Gastrocnemius medialis (tissue), 4 donors: ENCODE measurements around the gene DAB2IP. TPM values are rescaled to one million over a fixed set of nuclear protein-coding genes. Genes with fewer than 3 reads are reported as not detected.

Source experiments
- ATAC-seq, 2 donors: fragments of 150-250 bp; one replicate each; pipeline ENCODE4 v1.9.1; 2016
- DNase-seq, 2 donors: peaks; one replicate each; pipeline ENCODE4 v3.0.0-alpha.2; 2019
- H3K27ac ChIP-seq, 4 donors: fragments of 200-600 bp; sonication (generic); 1 replicate in 1 of 4; 2 replicates in 3 of 4; pipeline ENCODE4 v1.5.1; 2016 to 2018; ENCODE audit warnings: mild to moderate bottlenecking in 2 of 4, moderate library complexity in 1 of 4
- H3K27me3 ChIP-seq, 3 donors: fragments of 200-600 bp; sonication (generic) in 2 of 3; 1 replicate in 1 of 3; 2 replicates in 2 of 3; pipeline versions ENCODE4 v1.5.1 to v1.6.0; 2016 to 2019; ENCODE audit warnings: mild to moderate bottlenecking in 1 of 3, moderate library complexity in 1 of 3
- H3K36me3 ChIP-seq, 2 donors: fragments of 200-600 bp; sonication (generic) in 1 of 2; one replicate each; pipeline ENCODE4 v1.5.1; 2017 to 2018
- H3K4me1 ChIP-seq, 2 donors: fragments of 200-600 bp; sonication (generic) in 1 of 2; one replicate each; pipeline ENCODE4 v1.5.1; 2016 to 2017; ENCODE audit warnings: mild to moderate bottlenecking in 2 of 2
- H3K4me3 ChIP-seq, 4 donors: fragments of 200-600 bp; sonication (generic) in 3 of 4; 1 replicate in 1 of 4; 2 replicates in 3 of 4; pipeline ENCODE4 v1.5.1; 2016 to 2019; ENCODE audit warnings: mild to moderate bottlenecking in 2 of 4
- H3K9me3 ChIP-seq, 3 donors: fragments of 200-600 bp; sonication (generic) in 2 of 3; 1 replicate in 1 of 3; 2 replicates in 2 of 3; pipeline ENCODE4 v1.5.1; 2016 to 2019
- POLR2A ChIP-seq, 2 donors: fragments of 450-650 bp; IDR thresholded peaks; one replicate each; pipeline ENCODE4 v1.6.1; 2017; ENCODE audit warnings: antibody characterized with exemption in 2 of 2, mild to moderate bottlenecking in 2 of 2, moderate library complexity in 2 of 2
- in situ Hi-C, 4 donors: fragments of 200-750 bp; cut with MboI; loops; one replicate each; pipeline versions ENCODE4 v1.15.0 to v1.8.0; 2017; ENCODE audit warnings: low sequenced_read_pairs in 4 of 4
- intact Hi-C: fragments of 100-400 bp; cut with DNase I; formaldehyde crosslinking; loops from one replicate; pipeline ENCODE4 v1.15.1; 2023; ENCODE audit warnings: low total_unique reads
- total RNA-seq, 4 donors: library from RNA; depleted of rRNA; stranded (reverse); fragments of >200 nt; gene quantifications; one replicate each; pipeline versions ENCODE4 v1.1.0 to v1.2.3, GENCODE V29; 2016
- TF ChIP-seq, protein P1 (sequence below), 5 experiments: fragments of 450-650 bp in 3 of 5; fragments of 200-600 bp in 2 of 5; sonication (generic) in 2 of 5; IDR thresholded peaks in 4 of 5; conservative IDR thresholded peaks in 1 of 5; 1 replicate in 4 of 5; 2 replicates in 1 of 5; pipeline ENCODE4 v1.5.1; 2016 to 2019; ENCODE audit warnings: antibody characterized with exemption in 5 of 5, mild to moderate bottlenecking in 3 of 5, moderate library complexity in 3 of 5

The DAB2IP gene
- total RNA-seq, 4 donors from 2014 or later, result 22.7 to 68.2 (median 37.4) TPM

DNA sequence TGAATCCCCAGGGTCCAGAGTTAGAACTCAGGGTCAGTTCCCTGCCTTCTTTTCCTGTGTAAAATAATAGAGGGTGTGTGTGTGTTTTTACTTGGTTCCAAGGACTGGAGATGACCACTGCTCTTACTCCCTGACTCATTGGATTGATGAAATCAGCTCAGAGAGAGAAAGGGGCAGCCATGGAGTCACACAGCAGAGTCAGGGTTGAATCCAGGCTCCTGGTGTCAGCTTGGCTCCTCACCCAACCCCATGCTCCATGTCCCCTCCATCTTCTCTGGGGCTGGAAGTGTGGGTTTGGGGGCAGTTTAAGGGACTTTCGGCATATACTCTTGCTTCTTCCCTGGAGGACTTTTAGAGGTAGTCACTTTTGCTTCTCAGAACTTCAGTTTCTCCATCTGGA is 21.6 kb downstream of the DAB2IP start:
- intact Hi-C loops (no loop called here), in situ Hi-C loops (no loop called here)
- peaks cover 35 to 55% of the 10 kb centered on the region in 2 donors for H3K4me1 ChIP-seq
- no peak overlapping the region for H3K27ac ChIP-seq
- no peaks in the 10 kb centered on the region for H3K27me3 ChIP-seq
- DNase-seq (no peak), ATAC-seq (no peak)
- H3K9me3 ChIP-seq, result no peaks in the 10 kb centered on the region
- no peak overlapping the region for H3K4me3 ChIP-seq
- no peaks in the 10 kb centered on the region for H3K36me3 ChIP-seq
- TF ChIP-seq, protein P1, sequence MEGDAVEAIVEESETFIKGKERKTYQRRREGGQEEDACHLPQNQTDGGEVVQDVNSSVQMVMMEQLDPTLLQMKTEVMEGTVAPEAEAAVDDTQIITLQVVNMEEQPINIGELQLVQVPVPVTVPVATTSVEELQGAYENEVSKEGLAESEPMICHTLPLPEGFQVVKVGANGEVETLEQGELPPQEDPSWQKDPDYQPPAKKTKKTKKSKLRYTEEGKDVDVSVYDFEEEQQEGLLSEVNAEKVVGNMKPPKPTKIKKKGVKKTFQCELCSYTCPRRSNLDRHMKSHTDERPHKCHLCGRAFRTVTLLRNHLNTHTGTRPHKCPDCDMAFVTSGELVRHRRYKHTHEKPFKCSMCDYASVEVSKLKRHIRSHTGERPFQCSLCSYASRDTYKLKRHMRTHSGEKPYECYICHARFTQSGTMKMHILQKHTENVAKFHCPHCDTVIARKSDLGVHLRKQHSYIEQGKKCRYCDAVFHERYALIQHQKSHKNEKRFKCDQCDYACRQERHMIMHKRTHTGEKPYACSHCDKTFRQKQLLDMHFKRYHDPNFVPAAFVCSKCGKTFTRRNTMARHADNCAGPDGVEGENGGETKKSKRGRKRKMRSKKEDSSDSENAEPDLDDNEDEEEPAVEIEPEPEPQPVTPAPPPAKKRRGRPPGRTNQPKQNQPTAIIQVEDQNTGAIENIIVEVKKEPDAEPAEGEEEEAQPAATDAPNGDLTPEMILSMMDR (IDR thresholded peaks at IDR 0.05 in 4 of 5, conservative IDR thresholded peaks at IDR 0.05 in 1 of 5), result no peak
- no peak for TF ChIP-seq POLR2A (IDR thresholded peaks at IDR 0.05)

GRCh38 chr9:121673576-121673975 is 22.1 kb downstream of the DAB2IP start:
- intact Hi-C loops (no loop called here), in situ Hi-C loops (no loop called here)
- H3K27ac ChIP-seq, result peak overlapping the region in 1 of 4 donors; percentile 1
- no peaks in the 10 kb centered on the region for H3K27me3 ChIP-seq
- ATAC-seq (no peak), DNase-seq (no peak)
- H3K9me3 ChIP-seq, result no peaks in the 10 kb centered on the region
- H3K36me3 ChIP-seq, result peaks cover 0 to 2% of the 10 kb centered on the region in 2 donors
- TF ChIP-seq, protein P1 (IDR thresholded peaks at IDR 0.05 in 4 of 5, conservative IDR thresholded peaks at IDR 0.05 in 1 of 5), result no peak
- TF ChIP-seq POLR2A (IDR thresholded peaks at IDR 0.05), result no peak
- peaks cover 35 to 49% of the 10 kb centered on the region in 2 donors for H3K4me1 ChIP-seq
- no peak overlapping the region for H3K4me3 ChIP-seq

- ATAC-seq (no peak), DNase-seq (no peak)
- intact Hi-C loops, result no loop called here
- H3K4me3 ChIP-seq, result no peak overlapping the region
- peaks cover 35 to 48% of the 10 kb centered on the region in 2 donors for H3K4me1 ChIP-seq
- TF ChIP-seq POLR2A (IDR thresholded peaks at IDR 0.05), result no peak
- TF ChIP-seq, protein P1 (IDR thresholded peaks at IDR 0.05 in 4 of 5, conservative IDR thresholded peaks at IDR 0.05 in 1 of 5), result no peak
- no peaks in the 10 kb centered on the region for H3K27me3 ChIP-seq
- no peaks in the 10 kb centered on the region for H3K9me3 ChIP-seq
- H3K36me3 ChIP-seq, result peaks cover 0 to 6% of the 10 kb centered on the region in 2 donors
- peak overlapping the region in 1 of 4 donors; percentile 1 for H3K27ac ChIP-seq
- in situ Hi-C loops, result no loop called here
Observed at GRCh38 chr9:121674017-121674416, 22.6 kb downstream of the DAB2IP start.

GRCh38 chr9:121674952-121675351 is 23.5 kb downstream of the DAB2IP start:
- intact Hi-C loops, result no loop called here
- peaks cover 0 to 12% of the 10 kb centered on the region in 2 donors for H3K36me3 ChIP-seq
- peaks cover 35 to 48% of the 10 kb centered on the region in 2 donors for H3K4me1 ChIP-seq
- H3K27me3 ChIP-seq, result no peaks in the 10 kb centered on the region
- in situ Hi-C loops, result loop anchor here in 1 of 4 donors (25.0 kb wide), 1 partner anchor 312 kb away; no protein-coding TSS in a partner anchor
- TF ChIP-seq POLR2A (IDR thresholded peaks at IDR 0.05), result no peak
- TF ChIP-seq, protein P1 (IDR thresholded peaks at IDR 0.05 in 4 of 5, conservative IDR thresholded peaks at IDR 0.05 in 1 of 5), result no peak
- peak in 1 of 2 donors; percentile 52 for DNase-seq
- H3K9me3 ChIP-seq, result no peaks in the 10 kb centered on the region
- H3K4me3 ChIP-seq, result no peak overlapping the region
- ATAC-seq, result peak in 1 of 2 donors; percentile 19
- H3K27ac ChIP-seq, result peak overlapping the region in 2 of 4 donors; percentile 20 to 39

GRCh38 chr9:121675381-121675780 is 23.9 kb downstream of the DAB2IP start:
- Histone ChIP-seq H3K4me3 (no peak overlapping the region), H3K9me3 (no peaks in the 10 kb centered on the region), H3K27me3 (no peaks in the 10 kb centered on the region), H3K27ac (peak overlapping the region; percentile 15 to 39 (median 28)), H3K36me3 (peaks cover 0 to 12% of the 10 kb centered on the region in 2 donors), H3K4me1 (peaks cover 35 to 48% of the 10 kb centered on the region in 2 donors)
- in situ Hi-C loops (loop anchor here in 1 of 4 donors (25.0 kb wide), 1 partner anchor 312 kb away; no protein-coding TSS in a partner anchor), intact Hi-C loops (no loop called here)
- TF ChIP-seq, protein P1 (IDR thresholded peaks at IDR 0.05 in 4 of 5, conservative IDR thresholded peaks at IDR 0.05 in 1 of 5), result no peak
- no peak for TF ChIP-seq POLR2A (IDR thresholded peaks at IDR 0.05)
- DNase-seq, result no peak
- ATAC-seq, result no peak
